Caco-2 (cell line): ENCODE data around the gene HK1. TPM values are rescaled to one million over a fixed set of nuclear protein-coding genes. Genes with fewer than 3 reads are reported as not detected.

Experiments
- BruUV-seq: library from RNA; stranded (reverse); fragments of 400-500 nt; replicated peaks from 2 replicates; lab custom pipeline; 2021; lab: Mats Ljungman, UMichigan
- CTCF ChIA-PET: fragments of 300-600 bp; sonication (Branson Sonifier 250); formaldehyde crosslinking; loops from one replicate; lab custom pipeline; 2022; ENCODE audit warnings: antibody characterized with exemption; lab: Charles Lee
- POLR2A ChIA-PET: fragments of 300-600 bp; sonication (Branson Sonifier 250); formaldehyde crosslinking; loops from one replicate; lab custom pipeline; 2022; ENCODE audit warnings: antibody characterized with exemption; lab: Charles Lee
- DNase-seq, 2 experiments: peaks; one replicate each; pipeline versions ENCODE4 v3.0.0 to v3.0.0-alpha.2; 2020 to 2022
- H3K27me3 ChIP-seq: replicated peaks from 2 replicates; pipeline ENCODE4 v1.6.0; 2011; ENCODE audit warnings: low read length; ENCODE audit not compliant: control insufficient read depth, insufficient read depth
- H3K36me3 ChIP-seq: 2 replicates; pipeline ENCODE4 v1.5.1; 2011; ENCODE audit warnings: low read length; ENCODE audit not compliant: control insufficient read depth, insufficient read depth
- H3K4me1 ChIP-seq: fragments of 250-450 bp; sonication (Bioruptor Pico); 2 replicates; pipeline ENCODE4 v1.5.1; 2020; ENCODE audit warnings: mild to moderate bottlenecking
- H3K4me3 ChIP-seq: 2 replicates; pipeline ENCODE4 v1.5.1; 2011; ENCODE audit warnings: low read depth, mild to moderate bottlenecking, control low read depth, low read length
- H3K9me3 ChIP-seq: fragments of 250-450 bp; sonication (Bioruptor Pico); 2 replicates; pipeline ENCODE4 v1.5.1; 2020; ENCODE audit warnings: mild to moderate bottlenecking, moderate library complexity
- H3K27ac Mint-ChIP-seq: one replicate; pipeline ENCODE4 v1.8.0; 2022; ENCODE audit warnings: mixed read lengths; ENCODE audit not compliant: unreplicated experiment
- H3K27me3 Mint-ChIP-seq: one replicate; pipeline ENCODE4 v1.8.0; 2022; ENCODE audit warnings: mixed read lengths; ENCODE audit not compliant: insufficient read depth, unreplicated experiment
- H3K36me3 Mint-ChIP-seq: one replicate; pipeline ENCODE4 v1.8.0; 2022; ENCODE audit warnings: mild to moderate bottlenecking, mixed read lengths; ENCODE audit not compliant: insufficient read depth, unreplicated experiment
- H3K4me1 Mint-ChIP-seq: one replicate; pipeline ENCODE4 v1.8.0; 2022; ENCODE audit warnings: low read depth, mixed read lengths; ENCODE audit not compliant: unreplicated experiment
- H3K4me3 Mint-ChIP-seq: one replicate; pipeline ENCODE4 v1.8.0; 2022; ENCODE audit warnings: mild to moderate bottlenecking, moderate library complexity, mixed read lengths; ENCODE audit not compliant: unreplicated experiment
- H3K9me3 Mint-ChIP-seq: one replicate; pipeline ENCODE4 v1.8.0; 2022; ENCODE audit warnings: mixed read lengths; ENCODE audit not compliant: unreplicated experiment
- CTCF ChIP-seq, 2 experiments: fragments of 200-600 bp in 1 of 2; IDR thresholded peaks; 1 replicate in 1 of 2; 2 replicates in 1 of 2; pipeline versions ENCODE4 v1.5.1 to v1.8.0; 2011 to 2022; ENCODE audit warnings: antibody characterized with exemption in 1 of 2, control low read depth in 1 of 2, inconsistent platforms in 1 of 2, low read depth in 1 of 2, low read length in 1 of 2, mild to moderate bottlenecking in 1 of 2, moderate library complexity in 1 of 2; ENCODE audit not compliant: insufficient read depth in 1 of 2, severe bottlenecking in 1 of 2, unreplicated experiment in 1 of 2
- intact Hi-C: fragments of 100-400 bp; cut with micrococcal nuclease; formaldehyde crosslinking; loops from one replicate; pipeline ENCODE4 v1.10.0; 2022; ENCODE audit not compliant: unreplicated experiment
- total RNA-seq: library from RNA; stranded (reverse); gene quantifications from 2 replicates; pipeline ENCODE4 v1.2.3, GENCODE V29; 2022

The HK1 gene
- total RNA-seq, 1 experiment from 2014 or later = 35.4 TPM

DNA sequence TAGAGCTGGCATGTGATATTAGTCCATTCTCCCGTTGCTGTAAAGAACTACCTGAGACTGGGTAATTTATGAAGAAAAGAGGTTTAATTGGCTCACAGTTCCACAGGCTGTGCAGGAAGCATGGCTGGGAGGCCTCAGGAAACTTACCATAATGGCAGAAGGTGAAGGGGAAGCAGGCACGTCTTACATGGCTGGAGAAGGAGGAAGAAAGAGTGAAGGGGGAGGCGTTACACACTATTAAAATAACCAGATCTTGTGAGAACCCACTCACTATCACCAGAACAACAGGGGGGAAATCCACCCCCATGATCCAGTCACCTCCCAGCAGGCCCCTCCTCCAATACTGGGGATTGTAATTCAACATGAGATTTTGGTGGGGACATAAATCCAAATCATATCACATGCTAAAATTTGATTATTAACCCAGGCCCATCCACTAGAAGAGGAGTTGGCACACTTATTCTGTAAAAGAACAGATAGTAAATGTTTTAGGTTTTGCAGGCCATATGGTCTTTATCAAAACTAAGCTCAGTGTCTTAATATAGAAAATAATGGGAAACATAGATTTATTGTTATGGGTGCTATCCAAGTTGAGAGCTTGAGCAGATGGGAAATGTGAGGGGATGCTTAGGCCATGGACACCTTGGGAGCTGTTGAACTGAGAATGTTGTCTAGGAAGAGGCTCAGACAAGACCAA lies 18.6 kb upstream of the HK1 start:
- ChIA-PET CTCF (no interaction called here), POLR2A (no interaction called here)
- no peak overlapping the region for H3K4me3 ChIP-seq
- BruUV-seq = no TSS peak
- no peaks in the 10 kb centered on the region for H3K27me3 ChIP-seq
- no peak for TF ChIP-seq CTCF (IDR thresholded peaks at IDR 0.05; ENCODE audit: insufficient read depth in 1 of 2, low read depth in 1 of 2, low read length in 1 of 2, severe bottlenecking in 1 of 2, unreplicated experiment in 1 of 2)
- no peaks in the 10 kb centered on the region for H3K4me1 ChIP-seq
- no peaks in the 10 kb centered on the region for H3K36me3 ChIP-seq
- Mint-ChIP-seq H3K27ac (no peak overlapping the region), H3K4me3 (no peak overlapping the region), H3K27me3 (no peaks in the 10 kb centered on the region), H3K9me3 (no peaks in the 10 kb centered on the region), H3K4me1 (no peaks in the 10 kb centered on the region), H3K36me3 (no peaks in the 10 kb centered on the region)
- no peak for DNase-seq
- intact Hi-C loops = no loop called here
- H3K9me3 ChIP-seq = no peaks in the 10 kb centered on the region

DNA sequence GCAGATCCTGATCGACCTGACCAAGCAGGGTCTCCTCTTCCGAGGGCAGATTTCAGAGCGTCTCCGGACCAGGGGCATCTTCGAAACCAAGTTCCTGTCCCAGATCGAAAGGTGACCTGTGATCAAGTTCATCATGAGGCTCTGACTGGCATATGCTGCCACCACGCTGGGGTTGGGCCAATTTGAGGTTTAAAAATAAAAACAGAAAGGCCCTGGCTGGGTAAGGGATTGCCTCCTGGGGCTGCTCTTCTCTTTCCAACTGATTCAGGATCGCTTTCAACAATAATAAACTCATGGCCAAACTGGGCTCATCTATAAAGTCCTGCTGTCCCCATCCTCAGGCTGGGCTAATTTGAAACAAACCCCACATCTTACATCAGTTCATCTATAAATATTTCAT lies 17.1 kb upstream of the HK1 start:
- peaks cover 2% of the 10 kb centered on the region for H3K27me3 Mint-ChIP-seq
- H3K9me3 Mint-ChIP-seq = no peaks in the 10 kb centered on the region
- Histone ChIP-seq H3K36me3 (no peaks in the 10 kb centered on the region), H3K27me3 (no peaks in the 10 kb centered on the region), H3K4me3 (no peak overlapping the region), H3K4me1 (no peaks in the 10 kb centered on the region), H3K9me3 (no peaks in the 10 kb centered on the region)
- H3K4me3 Mint-ChIP-seq = no peak overlapping the region
- BruUV-seq = no TSS peak
- no peak for TF ChIP-seq CTCF (IDR thresholded peaks at IDR 0.05; ENCODE audit: insufficient read depth in 1 of 2, low read depth in 1 of 2, low read length in 1 of 2, severe bottlenecking in 1 of 2, unreplicated experiment in 1 of 2)
- ChIA-PET CTCF (no interaction called here), POLR2A (no interaction called here)
- H3K4me1 Mint-ChIP-seq = no peaks in the 10 kb centered on the region
- intact Hi-C loops = no loop called here
- no peak for DNase-seq
- no peak overlapping the region for H3K27ac Mint-ChIP-seq
- no peaks in the 10 kb centered on the region for H3K36me3 Mint-ChIP-seq

- H3K4me1 ChIP-seq = no peaks in the 10 kb centered on the region
- ChIA-PET CTCF (no interaction called here), POLR2A (no interaction called here)
- H3K4me3 ChIP-seq = no peak overlapping the region
- BruUV-seq = no TSS peak
- H3K27me3 ChIP-seq = no peaks in the 10 kb centered on the region
- peaks cover 2% of the 10 kb centered on the region for H3K27me3 Mint-ChIP-seq
- DNase-seq = no peak
- H3K4me1 Mint-ChIP-seq = no peaks in the 10 kb centered on the region
- H3K9me3 ChIP-seq = no peaks in the 10 kb centered on the region
- H3K36me3 ChIP-seq = no peaks in the 10 kb centered on the region
- no peak overlapping the region for H3K27ac Mint-ChIP-seq
- no peak for TF ChIP-seq CTCF (IDR thresholded peaks at IDR 0.05; ENCODE audit: insufficient read depth in 1 of 2, low read depth in 1 of 2, low read length in 1 of 2, severe bottlenecking in 1 of 2, unreplicated experiment in 1 of 2)
- H3K36me3 Mint-ChIP-seq = no peaks in the 10 kb centered on the region
- intact Hi-C loops = no loop called here
- H3K4me3 Mint-ChIP-seq = no peak overlapping the region
- no peaks in the 10 kb centered on the region for H3K9me3 Mint-ChIP-seq
Measured at GRCh38 chr10:69262292-69262751, 16.0 kb upstream of the HK1 start.
